ENCODE data around the gene SGPP1.

The SGPP1 gene

DNA sequence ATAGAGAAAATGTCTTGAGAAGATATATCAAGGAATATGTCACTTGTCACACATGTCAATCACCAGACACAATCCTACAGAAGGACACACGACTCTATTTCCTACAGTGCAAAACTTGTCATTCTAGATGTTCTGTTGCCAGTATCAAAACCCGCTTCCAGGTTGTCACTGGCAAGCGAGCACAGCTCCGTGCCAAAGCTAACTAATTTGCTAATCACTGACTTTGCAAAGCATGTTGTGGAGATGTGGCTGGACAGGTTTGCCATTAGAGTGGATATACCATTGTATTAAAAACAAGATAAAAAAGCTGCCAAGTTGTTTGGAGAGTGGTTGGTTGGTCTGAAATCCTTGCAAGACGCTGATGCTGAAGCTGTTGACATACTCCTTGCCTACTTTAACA is 7.9 kb upstream of the SGPP1 start:
- Mint-ChIP-seq H3K36me3 (ENCODE audit: low read depth) (no peaks in the 10 kb centered on the region), H3K4me1 (no peaks in the 10 kb centered on the region), H3K27me3 (ENCODE audit: low read depth) (peaks cover 2% of the 10 kb centered on the region), H3K27ac (no peak overlapping the region), H3K9me3 (no peaks in the 10 kb centered on the region), H3K4me3 (no peak overlapping the region)
- TF ChIP-seq, protein P1, sequence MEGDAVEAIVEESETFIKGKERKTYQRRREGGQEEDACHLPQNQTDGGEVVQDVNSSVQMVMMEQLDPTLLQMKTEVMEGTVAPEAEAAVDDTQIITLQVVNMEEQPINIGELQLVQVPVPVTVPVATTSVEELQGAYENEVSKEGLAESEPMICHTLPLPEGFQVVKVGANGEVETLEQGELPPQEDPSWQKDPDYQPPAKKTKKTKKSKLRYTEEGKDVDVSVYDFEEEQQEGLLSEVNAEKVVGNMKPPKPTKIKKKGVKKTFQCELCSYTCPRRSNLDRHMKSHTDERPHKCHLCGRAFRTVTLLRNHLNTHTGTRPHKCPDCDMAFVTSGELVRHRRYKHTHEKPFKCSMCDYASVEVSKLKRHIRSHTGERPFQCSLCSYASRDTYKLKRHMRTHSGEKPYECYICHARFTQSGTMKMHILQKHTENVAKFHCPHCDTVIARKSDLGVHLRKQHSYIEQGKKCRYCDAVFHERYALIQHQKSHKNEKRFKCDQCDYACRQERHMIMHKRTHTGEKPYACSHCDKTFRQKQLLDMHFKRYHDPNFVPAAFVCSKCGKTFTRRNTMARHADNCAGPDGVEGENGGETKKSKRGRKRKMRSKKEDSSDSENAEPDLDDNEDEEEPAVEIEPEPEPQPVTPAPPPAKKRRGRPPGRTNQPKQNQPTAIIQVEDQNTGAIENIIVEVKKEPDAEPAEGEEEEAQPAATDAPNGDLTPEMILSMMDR (IDR thresholded peaks at IDR 0.05; ENCODE audit: unreplicated experiment in 3 of 3) = no peak

DNA sequence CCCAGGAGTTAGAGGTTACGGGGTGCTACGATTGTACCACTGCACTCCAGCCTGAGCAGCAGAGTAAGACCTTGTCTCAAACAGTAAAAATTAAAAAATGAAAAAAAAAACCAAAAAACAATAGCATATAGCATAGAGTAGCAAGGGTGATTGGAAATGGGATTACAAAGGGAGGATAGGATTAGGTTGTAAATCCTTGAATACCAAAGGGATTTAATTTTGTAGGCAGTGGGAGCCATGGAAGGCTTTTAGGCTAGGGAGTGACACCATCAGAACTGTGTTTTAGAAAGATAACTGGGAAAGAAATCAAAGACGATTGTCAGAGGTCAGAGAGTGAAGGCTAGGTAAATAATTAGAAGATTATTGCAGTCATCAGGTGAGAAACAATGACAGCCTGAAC is 2.8 kb upstream of the SGPP1 start:
- Mint-ChIP-seq H3K27me3 (ENCODE audit: low read depth) (peaks cover 16% of the 10 kb centered on the region), H3K36me3 (ENCODE audit: low read depth) (no peaks in the 10 kb centered on the region), H3K4me1 (peaks cover 15% of the 10 kb centered on the region), H3K4me3 (no peak overlapping the region), H3K27ac (no peak overlapping the region), H3K9me3 (no peaks in the 10 kb centered on the region)
- TF ChIP-seq, protein P1 (IDR thresholded peaks at IDR 0.05; ENCODE audit: unreplicated experiment in 3 of 3) = no peak

DNA sequence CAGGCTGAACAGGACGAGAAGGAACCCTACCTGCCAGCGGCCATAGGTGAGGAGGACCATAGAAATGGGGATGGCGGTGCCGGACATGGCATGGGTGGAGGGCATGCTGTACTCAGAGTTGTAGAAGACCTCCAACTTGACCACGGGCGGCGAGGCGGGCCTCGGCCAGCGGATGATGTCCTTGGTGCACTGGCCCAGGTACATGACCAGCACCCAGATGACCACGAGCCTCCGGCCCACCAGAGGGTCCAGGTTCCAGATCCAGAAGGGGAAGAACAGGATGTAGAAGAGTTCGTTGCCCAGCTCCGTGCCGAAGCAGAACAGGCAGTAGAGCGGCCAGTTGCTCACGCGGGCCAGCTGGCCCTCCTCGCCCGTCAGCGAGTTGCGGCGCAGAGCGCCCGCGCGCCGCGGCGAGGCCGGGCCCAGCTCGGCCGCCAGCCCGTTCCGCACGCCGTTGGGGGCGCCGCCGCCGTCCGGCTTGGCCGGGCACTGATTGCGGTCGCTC is 582 bp downstream of the SGPP1 start:
- Mint-ChIP-seq H3K27ac (peak overlapping the region; percentile 77 to 96 (median 92)), H3K27me3 (ENCODE audit: low read depth) (peaks cover 16% of the 10 kb centered on the region), H3K9me3 (no peaks in the 10 kb centered on the region), H3K36me3 (ENCODE audit: low read depth) (no peaks in the 10 kb centered on the region), H3K4me1 (peaks cover 18% of the 10 kb centered on the region), H3K4me3 (peak overlapping the region; percentile 97 to 100 (median 99))
- TF ChIP-seq, protein P1 (IDR thresholded peaks at IDR 0.05; ENCODE audit: unreplicated experiment in 3 of 3) = no peak

DNA sequence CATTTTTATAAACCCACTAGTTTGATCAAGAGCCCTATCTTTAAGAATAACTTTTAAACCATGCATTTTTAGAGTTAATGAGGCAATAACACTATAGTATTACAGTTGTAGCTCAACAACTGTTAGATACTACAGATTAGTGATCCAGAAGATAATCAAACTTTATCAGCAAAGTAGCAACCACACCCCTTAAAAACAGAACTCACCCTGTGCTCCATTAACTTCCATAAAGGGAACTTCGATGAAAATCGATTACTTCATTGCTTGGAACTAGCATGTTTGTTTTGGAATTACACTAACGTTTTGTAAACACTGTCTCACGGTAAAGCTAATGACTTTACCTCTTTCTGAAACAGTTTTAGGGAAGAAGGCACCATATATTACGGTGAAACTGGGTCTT is 1.4 kb downstream of the SGPP1 start:
- peak overlapping the region in 2 of 3 experiments; percentile 77 to 96 for H3K27ac Mint-ChIP-seq
- peaks cover 18% of the 10 kb centered on the region for H3K4me1 Mint-ChIP-seq
- peak overlapping the region; percentile 97 to 100 (median 99) for H3K4me3 Mint-ChIP-seq
- peaks cover 2% of the 10 kb centered on the region for H3K9me3 Mint-ChIP-seq
- TF ChIP-seq, protein P1 (IDR thresholded peaks at IDR 0.05; ENCODE audit: unreplicated experiment in 3 of 3) = no peak
- peaks cover 2% of the 10 kb centered on the region for H3K36me3 Mint-ChIP-seq (ENCODE audit: low read depth)
- H3K27me3 Mint-ChIP-seq (ENCODE audit: low read depth) = peaks cover 16% of the 10 kb centered on the region

DNA sequence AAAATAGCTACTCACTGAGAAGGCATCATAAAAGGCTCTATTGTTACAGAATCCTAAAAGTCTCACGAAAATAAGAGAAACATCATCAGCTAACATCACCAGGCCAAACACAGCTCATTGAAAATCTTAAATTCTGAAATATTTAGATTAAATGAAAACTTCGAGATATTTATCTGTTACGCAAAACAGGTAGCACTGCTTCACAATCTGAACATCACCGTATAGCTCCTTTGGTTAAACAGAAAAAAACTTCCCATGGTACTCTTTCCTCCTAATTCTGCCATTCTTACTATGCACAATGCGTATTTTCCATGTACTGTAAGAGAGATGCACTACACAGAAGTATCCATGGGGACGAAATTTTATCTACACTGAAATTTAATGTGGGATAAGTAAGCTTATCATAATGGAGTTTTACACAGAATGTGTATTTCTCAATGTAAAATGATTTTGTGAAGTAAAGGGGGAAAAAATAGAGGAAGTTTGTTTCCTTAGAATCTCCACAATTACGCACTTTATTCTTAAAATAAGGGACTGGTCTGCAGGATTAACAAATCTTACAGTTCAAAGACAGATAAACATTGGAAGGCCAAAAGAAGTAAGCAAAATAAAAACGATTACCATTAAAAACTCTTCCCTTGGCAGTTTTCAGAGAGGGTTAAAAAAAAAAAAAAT is 1.9 kb downstream of the SGPP1 start:
- Mint-ChIP-seq H3K27me3 (ENCODE audit: low read depth) (peaks cover 16% of the 10 kb centered on the region), H3K36me3 (ENCODE audit: low read depth) (peaks cover 8% of the 10 kb centered on the region), H3K4me1 (peaks cover 18% of the 10 kb centered on the region), H3K4me3 (peak overlapping the region; percentile 97 to 100 (median 99)), H3K9me3 (peaks cover 3% of the 10 kb centered on the region), H3K27ac (peak overlapping the region; percentile 12 to 77 (median 58))
- TF ChIP-seq, protein P1 (IDR thresholded peaks at IDR 0.05; ENCODE audit: unreplicated experiment in 3 of 3) = no peak

DNA sequence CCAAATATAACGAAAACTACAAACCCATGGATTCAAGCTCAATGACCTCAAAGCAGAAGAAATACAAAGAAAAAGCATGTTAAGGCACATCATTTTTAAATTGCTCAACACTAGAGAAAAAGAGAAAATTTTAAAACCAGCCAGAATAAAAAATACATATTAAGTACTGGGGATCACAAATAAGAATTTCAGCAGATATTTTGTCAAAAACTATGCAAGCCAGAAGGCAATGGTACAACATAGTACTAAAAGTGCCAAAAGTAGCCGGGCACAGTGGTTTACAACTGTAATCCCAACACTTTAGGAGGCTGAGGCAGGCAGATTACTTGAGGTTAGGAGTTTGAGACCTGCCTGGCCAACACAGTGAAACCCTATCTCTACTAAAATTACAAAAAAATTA is 10.2 kb downstream of the SGPP1 start:
- TF ChIP-seq, protein P1 (IDR thresholded peaks at IDR 0.05; ENCODE audit: unreplicated experiment in 3 of 3) = no peak

More for the DNA sequence above, 10.2 kb downstream of the SGPP1 start:
- Mint-ChIP-seq H3K4me3 (no peak overlapping the region), H3K4me1 (no peaks in the 10 kb centered on the region), H3K27ac (no peak overlapping the region), H3K27me3 (ENCODE audit: low read depth) (no peaks in the 10 kb centered on the region), H3K9me3 (peaks cover 37% of the 10 kb centered on the region), H3K36me3 (ENCODE audit: low read depth) (peaks cover 63% of the 10 kb centered on the region)
